B cell (primary cell): Measurements from ENCODE around the gene TMEM168. TPM values are rescaled to one million over a fixed set of nuclear protein-coding genes. Genes with fewer than 3 reads are reported as not detected.

ENCODE experiments used
- ATAC-seq: fragments of 200-7000 bp; cut with Tn5 transposase; one replicate; pipeline ENCODE4 v1.10.0; 2021; ENCODE audit warnings: low read depth, mild to moderate bottlenecking, moderate number of reproducible peaks, moderate library complexity
- CTCF ChIA-PET: fragments of 350-600 bp; sonication (Branson Sonifier 250); formaldehyde crosslinking; loops from one replicate; lab custom pipeline; 2021; ENCODE audit warnings: antibody characterized with exemption, inconsistent platforms; lab: Charles Lee
- POLR2A ChIA-PET: fragments of 350-600 bp; sonication (Branson Sonifier 250); formaldehyde crosslinking; loops from one replicate; lab custom pipeline; 2021; ENCODE audit warnings: antibody characterized with exemption; lab: Charles Lee
- DNase-seq: peaks from one replicate; pipeline ENCODE4 v3.0.0; 2013
- H2AFZ ChIP-seq: 2 replicates; pipeline ENCODE4 v1.6.1; 2012; ENCODE audit warnings: mild to moderate bottlenecking, low read depth, low read length; ENCODE audit not compliant: insufficient read depth, poor library complexity, severe bottlenecking
- H3K27ac ChIP-seq, 2 donors: 1 replicate in 1 of 2; 2 replicates in 1 of 2; pipeline ENCODE4 v1.5.1; 2012 to 2013; ENCODE audit warnings: low read length in 2 of 2, mild to moderate bottlenecking in 2 of 2, moderate library complexity in 1 of 2
- H3K27me3 ChIP-seq, 4 experiments: fragments of 200-600 bp in 1 of 4; sonication (generic) in 1 of 4; replicated peaks in 1 of 4; 1 replicate in 2 of 4; 2 replicates in 2 of 4; pipeline versions ENCODE4 v1.6.1 to v1.7.0; 2013 to 2016; ENCODE audit warnings: low read length in 3 of 4, mild to moderate bottlenecking in 2 of 4, mixed read lengths in 1 of 4, moderate library complexity in 1 of 4; ENCODE audit not compliant: insufficient read depth in 4 of 4, control insufficient read depth in 3 of 4; ENCODE audit errors: control extremely low read depth in 1 of 4
- H3K36me3 ChIP-seq, 2 experiments: replicated peaks in 1 of 2; 1 replicate in 1 of 2; 2 replicates in 1 of 2; pipeline versions ENCODE4 v1.6.1 to v1.7.1; 2013; ENCODE audit warnings: low read length in 1 of 2; ENCODE audit not compliant: insufficient read depth in 2 of 2, control insufficient read depth in 1 of 2; ENCODE audit errors: control extremely low read depth in 1 of 2, extremely low read depth in 1 of 2
- H3K4me1 ChIP-seq, 2 donors: fragments of 200-600 bp in 1 of 2; sonication (generic) in 1 of 2; 1 replicate in 1 of 2; 2 replicates in 1 of 2; pipeline versions ENCODE4 v1.5.1 to v1.6.1; 2013 to 2017; ENCODE audit warnings: low read length in 2 of 2; ENCODE audit not compliant: control insufficient read depth in 2 of 2, insufficient read depth in 2 of 2
- H3K4me2 ChIP-seq: replicated peaks from 2 replicates; pipeline ENCODE3; 2012; ENCODE audit warnings: mild to moderate bottlenecking, low read depth, low read length; ENCODE audit not compliant: poor library complexity, severe bottlenecking
- H3K4me3 ChIP-seq, 5 experiments: fragments of 200-600 bp in 1 of 5; sonication (generic) in 1 of 5; 1 replicate in 3 of 5; 2 replicates in 2 of 5; pipeline versions ENCODE4 v1.5.1 to v1.7.0; 2011 to 2016; ENCODE audit warnings: low read length in 4 of 5, mild to moderate bottlenecking in 4 of 5, low read depth in 2 of 5, control low read depth in 1 of 5, moderate library complexity in 1 of 5; ENCODE audit not compliant: insufficient read depth in 1 of 5; ENCODE audit errors: control extremely low read depth in 1 of 5, extremely low read depth in 1 of 5
- H3K79me2 ChIP-seq: fragments of 200-600 bp; sonication (generic); one replicate; pipeline ENCODE4 v1.6.0; 2016; ENCODE audit warnings: low read length; ENCODE audit not compliant: control insufficient read depth, insufficient read depth
- H3K9ac ChIP-seq: fragments of 200-600 bp; sonication (generic); 2 replicates; pipeline ENCODE4 v1.6.1; 2017; ENCODE audit warnings: mild to moderate bottlenecking, low read length, moderate library complexity
- H3K9me3 ChIP-seq, 3 donors: one replicate each; pipeline versions ENCODE4 v1.6.1 to v1.7.1; 2013; ENCODE audit warnings: low read length in 2 of 3; ENCODE audit not compliant: control insufficient read depth in 2 of 3, insufficient read depth in 1 of 3; ENCODE audit errors: control extremely low read depth in 1 of 3
- H4K20me1 ChIP-seq: 2 replicates; pipeline ENCODE4 v1.6.0; 2012; ENCODE audit warnings: mild to moderate bottlenecking, low read length; ENCODE audit not compliant: insufficient read depth, control insufficient read depth, poor library complexity, severe bottlenecking
- H3K27ac Mint-ChIP-seq: one replicate; pipeline ENCODE4 v1.8.0; 2021; ENCODE audit warnings: mixed read lengths
- H3K27me3 Mint-ChIP-seq: one replicate; pipeline ENCODE4 v1.8.0; 2021; ENCODE audit warnings: mixed read lengths
- H3K4me1 Mint-ChIP-seq: one replicate; pipeline ENCODE4 v1.8.0; 2021; ENCODE audit warnings: mixed read lengths
- H3K4me3 Mint-ChIP-seq: one replicate; pipeline ENCODE4 v1.8.0; 2021; ENCODE audit warnings: mixed read lengths
- H3K9me3 Mint-ChIP-seq: one replicate; pipeline ENCODE4 v1.8.0; 2022; ENCODE audit warnings: mixed read lengths; ENCODE audit not compliant: insufficient read depth
- CTCF ChIP-seq: fragments of 200-600 bp; IDR thresholded peaks from one replicate; pipeline ENCODE4 v1.8.0; 2022; ENCODE audit warnings: antibody characterized with exemption, mild to moderate bottlenecking
- EZH2 ChIP-seq: IDR thresholded peaks from 2 replicates; pipeline ENCODE4 v1.6.1; 2012; ENCODE audit warnings: borderline replicate concordance, low read depth, mild to moderate bottlenecking, moderate library complexity, low read length; ENCODE audit not compliant: insufficient read depth, poor library complexity, severe bottlenecking
- WGBS: methylation state at CpG from one replicate; pipeline ENCODE4 v1.1.5; 2013; ENCODE audit warnings: missing lambda C conversion rate; ENCODE audit not compliant: insufficient coverage; 5-methylcytosine and 5-hydroxymethylcytosine counted together
- intact Hi-C: fragments of 100-400 bp; cut with micrococcal nuclease; formaldehyde crosslinking; loops from one replicate; pipeline ENCODE4 v1.10.0; 2022
- polyA plus RNA-seq: library from polyadenylated mRNA; depleted of rRNA; stranded (reverse); fragments of >200 nt; gene quantifications from 2 replicates; pipeline ENCODE4 v1.2.3, GENCODE V29; 2012
- total RNA-seq, 2 donors: library from RNA; stranded (reverse); fragments of 120-200 nt in 1 of 2; gene quantifications; 1 replicate in 1 of 2; 2 replicates in 1 of 2; pipeline versions ENCODE4 v1.2.3 to v1.2.4, GENCODE V29; 2013 to 2022

The TMEM168 gene
- total and polyA plus RNA-seq, 2 donors (not counting 1 experiment from before 2014, with no cell fraction given) = 12.7 to 31.8 TPM

- Histone ChIP-seq H3K4me1 (no peaks in the 10 kb centered on the region), H3K27me3 (no peaks in the 10 kb centered on the region), H3K4me3 (no peak overlapping the region), H3K27ac (no peak overlapping the region), H3K4me2 (no peak overlapping the region), H3K9me3 (peaks cover 0 to 20% (median 16%) of the 10 kb centered on the region in 3 donors), H3K79me2 (no peaks in the 10 kb centered on the region), H4K20me1 (no peaks in the 10 kb centered on the region), H3K36me3 (peaks cover 27 to 33% of the 10 kb centered on the region in 2 experiments), H3K9ac (no peak overlapping the region), H2AFZ (no peak overlapping the region)
- WGBS = no CpG with 5 or more reads among the region's 3 CpGs
- intact Hi-C loops = no loop called here
- no peak for ATAC-seq
- no peak for TF ChIP-seq CTCF
- TF ChIP-seq EZH2 = no peak
- CTCF ChIA-PET = no interaction called here
- Mint-ChIP-seq H3K27me3 (no peaks in the 10 kb centered on the region), H3K4me3 (no peak overlapping the region), H3K9me3 (peaks cover 11% of the 10 kb centered on the region), H3K4me1 (no peaks in the 10 kb centered on the region), H3K27ac (no peak overlapping the region)
- DNase-seq = no peak
- POLR2A ChIA-PET = no interaction called here
Measured at GRCh38 chr7:112833082-112833481, 42.9 kb upstream of the TMEM168 start.

- TF ChIP-seq CTCF (no peak), EZH2 (no peak)
- no peaks in the 10 kb centered on the region for H3K4me1 ChIP-seq
- no peak for ATAC-seq
- Mint-ChIP-seq H3K4me1 (no peaks in the 10 kb centered on the region), H3K27me3 (no peaks in the 10 kb centered on the region), H3K4me3 (no peak overlapping the region), H3K27ac (no peak overlapping the region), H3K9me3 (peaks cover 8% of the 10 kb centered on the region)
- H3K9ac ChIP-seq = no peak overlapping the region
- H4K20me1 ChIP-seq = no peaks in the 10 kb centered on the region
- no peaks in the 10 kb centered on the region for H3K27me3 ChIP-seq
- no peak for DNase-seq
- H3K36me3 ChIP-seq = peaks cover 25 to 29% of the 10 kb centered on the region in 2 experiments
- no peak overlapping the region for H2AFZ ChIP-seq
- peaks cover 0 to 20% (median 15%) of the 10 kb centered on the region in 3 donors for H3K9me3 ChIP-seq
- no peak overlapping the region for H3K4me3 ChIP-seq
- H3K79me2 ChIP-seq = no peaks in the 10 kb centered on the region
- intact Hi-C loops = no loop called here
- no peak overlapping the region for H3K27ac ChIP-seq
- POLR2A ChIA-PET = no interaction called here
- CTCF ChIA-PET = no interaction called here
- H3K4me2 ChIP-seq = no peak overlapping the region
Measured at GRCh38 chr7:112830769-112831168, 40.6 kb upstream of the TMEM168 start.
